ENCODE data around the gene ARHGEF4.
"Not testable (repeated sequence)": the region's sequence is repeated elsewhere in the genome, so short reads cannot be mapped to it uniquely, and the experiment has no call there.

Gene ARHGEF4

DNA sequence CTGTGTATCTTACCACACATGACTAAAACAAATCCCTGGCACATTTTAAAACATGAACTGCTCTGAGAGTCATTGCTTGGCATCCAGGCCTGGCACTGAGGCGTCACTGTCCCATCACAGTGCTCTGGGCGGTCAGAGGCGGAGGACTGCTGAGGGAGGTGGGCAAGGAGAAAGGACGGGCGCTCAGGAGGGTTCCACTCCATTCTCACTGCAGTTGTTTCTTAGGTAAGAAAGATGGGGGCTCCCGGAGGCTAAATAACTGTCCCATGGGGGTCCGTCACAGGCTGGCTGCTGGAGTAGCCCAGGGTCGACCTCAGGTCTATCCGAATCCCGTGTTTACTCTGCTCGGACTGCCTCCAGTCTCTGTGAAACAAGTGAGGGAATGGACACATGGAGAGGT, 139.0 kb downstream of the ARHGEF4 start:
- no peak for DNase-seq (ENCODE audit: low read depth, low spot score)

DNA sequence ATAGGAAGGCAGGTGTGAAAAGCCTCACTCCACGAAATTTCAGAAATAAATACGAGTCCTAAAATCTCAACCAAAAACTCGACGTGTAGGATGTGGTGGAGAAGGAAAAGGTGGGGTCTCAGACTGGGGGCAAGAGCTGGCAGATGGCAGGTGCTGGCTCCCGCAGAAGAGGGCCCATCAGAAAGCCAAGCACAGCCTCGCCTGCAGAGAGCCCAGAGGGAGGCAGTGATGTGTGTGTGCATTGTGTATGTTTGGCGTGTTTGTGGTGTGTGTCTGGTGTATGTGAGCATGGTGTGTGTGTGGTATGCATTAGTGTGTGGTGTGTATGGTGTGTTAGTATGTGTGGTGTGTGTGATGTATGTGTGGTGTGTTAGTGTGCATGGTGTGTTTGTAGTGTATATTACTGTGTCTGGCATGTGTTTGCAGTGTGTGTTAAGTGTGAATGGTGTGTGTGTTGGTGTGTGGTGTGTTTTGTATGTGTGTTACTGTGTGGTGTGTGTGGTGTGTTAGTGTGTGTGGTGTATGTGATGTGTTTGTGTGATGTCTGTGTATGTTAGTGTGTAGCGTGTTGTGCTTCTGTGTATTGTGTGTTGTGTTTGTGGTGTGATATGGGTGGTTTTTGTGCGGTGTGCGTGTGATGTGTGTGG, 140.0 kb downstream of the ARHGEF4 start:
- no peak for DNase-seq (ENCODE audit: low read depth, low spot score)

DNA sequence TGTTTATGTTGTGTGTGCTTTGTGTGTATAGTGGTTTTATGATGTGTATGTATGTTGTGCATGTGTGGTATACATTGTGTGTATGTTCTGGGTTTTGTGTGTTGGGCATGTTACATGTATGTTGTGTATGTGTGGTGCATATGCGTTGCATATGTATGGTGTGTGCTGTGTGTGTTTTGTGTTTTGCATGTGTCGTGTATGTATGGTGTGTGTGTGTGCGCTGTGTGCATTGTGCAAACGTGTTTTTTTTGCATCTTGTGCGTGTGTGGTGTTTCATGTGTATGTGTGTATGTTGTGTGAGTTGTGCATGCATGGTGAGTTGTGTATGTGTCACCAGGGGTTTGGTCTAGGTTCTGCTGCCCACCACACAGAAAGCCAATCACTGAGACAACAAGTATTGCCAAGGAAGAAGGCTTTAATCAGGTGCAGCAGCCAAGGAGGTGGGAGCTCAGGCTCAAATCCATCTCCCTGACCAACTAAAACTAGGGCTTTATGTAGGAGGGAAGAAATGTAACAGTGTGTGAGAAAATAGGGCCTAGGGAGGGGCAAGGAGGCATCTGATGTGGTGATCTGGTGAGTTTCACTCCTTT, 140.8 kb downstream of the ARHGEF4 start:
- DNase-seq (ENCODE audit: low read depth, low spot score): no peak

DNA sequence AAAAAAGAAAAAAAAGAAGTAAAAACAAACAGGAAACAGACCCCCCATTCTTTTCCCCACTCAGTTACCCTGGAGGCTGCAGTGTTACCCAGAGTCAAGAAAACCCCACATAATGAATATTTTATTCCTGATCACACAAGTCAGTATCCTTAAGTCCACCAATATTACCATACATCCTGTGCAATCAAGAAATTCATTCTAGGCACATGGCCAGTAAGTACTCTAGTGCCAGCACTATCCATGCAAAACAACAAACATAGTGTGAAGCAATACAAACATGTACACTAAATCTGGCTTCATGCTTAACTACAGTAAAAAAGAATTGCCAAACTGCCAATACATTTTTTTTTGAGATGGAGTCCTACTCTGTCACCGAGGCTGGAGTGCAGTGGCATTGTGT, 145.0 kb downstream of the ARHGEF4 start:
- no peak for DNase-seq (ENCODE audit: low read depth, low spot score)

DNA sequence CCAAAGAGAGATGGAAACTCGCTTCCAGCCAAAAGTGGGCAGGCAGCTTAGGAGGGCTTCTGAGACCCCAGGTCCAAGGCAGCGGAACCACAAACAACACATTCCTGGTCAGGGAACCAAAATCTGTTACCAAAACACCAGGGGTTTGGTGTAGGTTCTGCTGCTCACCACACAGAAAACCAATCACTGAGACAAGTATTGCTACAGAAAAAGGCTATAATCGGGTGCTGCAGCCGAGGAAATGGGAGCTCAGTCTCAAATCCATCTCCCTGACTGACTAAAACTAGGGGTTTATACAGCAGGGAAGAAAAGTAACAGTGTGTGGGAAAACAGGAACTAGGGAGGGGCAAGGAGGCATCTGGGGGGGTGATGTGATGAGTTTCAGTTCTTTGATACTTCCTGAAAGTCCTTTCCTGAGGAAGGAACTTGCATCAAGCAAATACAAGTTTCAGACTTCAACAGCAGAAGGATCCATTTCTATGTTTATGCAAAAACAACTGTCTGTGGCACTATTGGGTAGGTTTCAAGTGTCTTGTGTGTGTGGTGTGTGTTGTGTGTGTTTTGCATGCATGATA, 148.6 kb downstream of the ARHGEF4 start:
- no peak for DNase-seq (ENCODE audit: low read depth, low spot score)

DNA sequence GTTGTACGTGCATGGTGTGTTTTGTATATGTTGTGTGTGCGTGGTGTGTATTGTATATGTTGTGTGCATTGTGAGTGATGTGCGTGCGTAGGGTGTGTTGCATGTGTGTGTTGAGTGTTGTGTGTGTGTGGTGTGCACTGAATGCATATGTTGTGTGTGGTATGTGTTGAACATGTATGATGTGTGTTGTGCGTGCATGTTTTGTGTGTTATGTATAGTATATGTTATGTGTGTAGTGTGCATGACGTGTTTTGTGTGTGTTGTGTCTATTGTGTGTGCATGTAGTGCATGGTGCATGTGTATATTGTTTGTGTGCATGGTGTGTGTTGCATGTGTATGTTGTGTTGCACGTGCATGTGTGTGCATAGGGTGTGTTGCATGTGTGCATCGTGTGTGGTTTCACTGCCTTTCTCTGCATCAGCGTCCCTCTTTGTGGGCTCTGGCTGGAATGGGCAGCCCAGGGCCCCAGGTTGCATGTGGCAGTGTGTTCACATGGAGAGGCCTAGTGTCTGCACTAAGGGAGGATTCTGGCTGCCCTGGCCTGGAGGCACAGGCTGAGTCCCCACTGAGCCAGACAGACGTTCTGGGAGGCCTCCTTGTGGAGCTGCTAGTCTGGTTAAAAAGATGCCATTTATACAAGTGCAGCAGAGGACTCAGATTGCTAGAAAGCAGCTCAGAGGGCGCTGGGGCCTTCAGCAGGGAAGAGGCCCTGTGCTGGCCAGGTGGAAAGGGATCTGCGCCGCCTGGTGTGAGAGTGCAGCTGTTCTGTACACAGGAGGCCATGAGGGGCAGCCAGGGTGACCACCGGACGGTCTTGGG, 149.3 kb downstream of the ARHGEF4 start:
- no peak for DNase-seq (ENCODE audit: low read depth, low spot score)

DNA sequence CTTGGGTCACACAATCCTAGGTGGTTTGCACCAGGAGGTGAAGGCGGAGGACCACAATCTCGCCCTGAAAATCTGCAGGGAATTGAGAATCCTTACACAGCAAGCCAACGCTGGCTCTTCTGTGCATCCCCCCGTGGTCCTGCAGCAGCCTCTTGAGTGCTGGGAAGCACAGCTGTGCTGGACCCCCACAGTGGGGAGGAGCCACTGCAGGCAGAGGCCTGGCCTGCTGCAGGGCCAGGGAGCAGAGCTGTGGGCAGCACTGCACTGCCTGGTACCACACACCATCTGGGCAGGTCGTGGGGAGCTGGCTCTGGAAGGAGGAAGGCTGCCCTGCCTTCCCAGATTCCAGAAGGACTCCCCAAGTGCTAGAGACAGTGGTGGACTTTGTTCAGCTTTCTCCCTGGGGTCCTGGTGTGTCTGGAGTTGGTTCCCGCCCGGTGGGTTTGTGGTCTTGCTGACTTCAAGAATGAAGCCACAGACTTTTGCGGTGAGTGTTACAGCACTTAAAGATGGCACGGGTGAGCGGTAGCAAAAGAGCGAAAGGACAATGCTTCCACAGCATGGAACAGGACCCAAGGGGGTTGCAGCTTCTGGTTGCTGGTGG, 150.3 kb downstream of the ARHGEF4 start:
- DNase-seq (ENCODE audit: low read depth, low spot score): no peak

DNA sequence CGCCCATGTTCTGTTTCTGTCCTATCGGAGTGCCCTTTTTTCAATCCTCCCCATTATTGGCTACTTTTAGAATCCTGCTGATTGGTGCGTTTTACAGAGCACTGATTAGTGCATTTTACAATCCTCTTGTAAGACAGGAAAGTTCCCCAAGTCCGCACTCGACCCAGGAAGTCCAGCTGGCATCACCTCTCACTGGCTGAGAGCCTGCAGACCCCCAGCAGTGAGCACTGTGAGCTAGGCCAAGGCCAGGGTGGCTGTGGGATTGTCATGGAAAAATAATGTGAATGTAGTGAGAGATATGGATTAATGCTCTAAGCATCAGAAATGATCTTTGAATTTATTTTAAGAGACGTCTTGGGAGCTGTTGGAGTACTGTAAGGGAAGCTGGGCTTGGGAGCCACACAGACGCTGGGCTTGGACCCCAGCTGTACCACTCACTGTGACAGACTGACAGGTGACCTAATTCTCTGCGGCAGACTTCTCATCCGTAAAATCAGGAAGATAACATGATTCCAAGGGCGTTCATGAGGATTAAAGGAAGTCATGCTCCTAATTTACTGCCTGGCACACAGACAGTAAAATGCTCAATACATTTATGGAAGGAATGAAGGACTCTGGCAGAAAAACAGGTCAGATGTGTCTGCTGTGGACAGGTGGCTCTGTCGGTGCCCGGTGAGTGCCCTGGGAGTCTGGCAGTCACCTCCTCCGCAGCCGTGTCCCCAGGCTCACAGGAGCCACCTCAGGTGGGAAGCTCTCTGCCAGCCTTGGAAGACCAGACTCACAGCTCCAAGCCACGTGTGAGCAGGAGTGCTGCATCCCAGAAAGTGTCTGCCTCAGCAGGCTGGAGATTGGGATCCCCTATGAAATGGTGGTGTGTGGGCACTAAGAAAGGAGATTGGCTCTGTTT, 151.1 kb downstream of the ARHGEF4 start:
- DNase-seq (ENCODE audit: low read depth, low spot score): no peak

DNA sequence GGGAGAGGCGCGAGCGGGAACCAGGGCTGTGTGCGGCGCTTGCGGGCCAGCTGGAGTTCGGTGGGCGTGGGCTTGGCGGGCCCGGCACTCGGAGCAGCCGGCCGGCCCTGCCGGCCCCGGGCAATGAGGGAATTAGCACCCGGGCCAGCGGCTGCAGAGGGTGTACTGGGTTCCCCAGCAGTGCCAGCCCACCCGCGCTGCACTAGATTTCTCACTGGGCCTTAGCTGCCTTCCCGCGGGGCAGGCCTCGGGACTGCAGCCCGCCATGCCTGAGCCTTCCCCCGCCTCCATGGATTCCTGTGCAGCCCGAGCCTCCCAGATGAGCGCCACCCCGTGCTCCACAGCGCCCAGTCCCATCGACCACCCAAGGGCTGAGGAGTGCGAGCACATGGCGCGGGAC, 154.7 kb downstream of the ARHGEF4 start:
- DNase-seq (ENCODE audit: low read depth, low spot score): not testable (repeated sequence)

DNA sequence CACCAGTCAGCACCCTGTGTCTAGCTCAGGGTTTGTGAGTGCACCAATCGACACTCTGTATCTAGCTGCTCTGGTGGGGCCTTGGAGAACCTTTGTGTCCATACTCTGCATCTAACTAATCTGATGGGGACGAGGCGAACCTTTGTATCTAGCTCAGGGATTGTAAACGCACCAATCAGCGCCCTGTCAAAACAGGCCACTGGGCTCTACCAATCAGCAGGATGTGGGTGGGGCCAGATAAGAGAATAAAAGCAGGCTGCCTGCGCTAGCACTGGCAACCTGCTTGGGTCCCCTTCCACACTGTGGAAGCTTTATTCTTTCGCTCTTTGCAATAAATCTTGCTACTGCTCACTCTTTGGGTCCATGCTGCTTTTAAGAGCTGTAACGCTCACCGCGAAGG, 155.3 kb downstream of the ARHGEF4 start:
- DNase-seq (ENCODE audit: low read depth, low spot score): not testable (repeated sequence)

DNA sequence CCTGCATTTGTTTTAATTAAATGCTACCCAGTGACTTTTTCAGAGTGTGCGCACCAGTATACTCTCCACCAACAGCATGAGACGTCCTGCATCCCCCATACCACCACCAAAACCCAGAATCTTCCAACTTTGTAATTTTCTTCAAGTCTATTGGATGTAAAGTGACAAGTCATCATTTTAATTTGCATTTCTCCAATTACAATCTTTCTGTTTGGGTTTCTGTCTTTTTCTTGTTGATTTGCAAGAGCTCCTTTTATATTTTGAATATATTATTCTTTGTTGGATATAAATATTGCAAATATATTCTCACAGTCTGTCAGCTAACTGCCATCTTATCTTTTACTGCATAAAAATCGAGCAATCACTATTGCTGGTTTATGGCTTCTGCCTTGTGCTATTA, 160.0 kb downstream of the ARHGEF4 start:
- DNase-seq (ENCODE audit: low read depth, low spot score): no peak

DNA sequence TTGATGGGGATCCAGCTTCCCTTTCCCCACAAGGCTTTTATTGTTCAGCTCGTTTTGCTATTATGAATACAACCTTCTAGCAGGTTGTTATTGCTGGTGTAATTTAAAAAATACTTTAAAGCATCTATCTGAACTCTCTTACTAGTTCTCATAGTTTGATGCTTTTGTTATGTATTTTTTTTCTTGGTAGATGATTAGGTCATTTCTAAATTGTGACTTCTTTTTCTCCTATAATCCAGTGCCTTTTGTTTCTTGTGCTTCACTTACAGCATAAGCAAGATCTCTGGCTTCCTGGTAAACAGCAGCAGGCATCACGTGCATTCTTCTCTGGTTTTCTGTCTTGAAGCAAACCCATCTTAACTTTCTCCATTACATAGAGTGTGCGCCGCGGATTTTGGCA, 160.5 kb downstream of the ARHGEF4 start:
- DNase-seq (ENCODE audit: low read depth, low spot score): no peak

DNA sequence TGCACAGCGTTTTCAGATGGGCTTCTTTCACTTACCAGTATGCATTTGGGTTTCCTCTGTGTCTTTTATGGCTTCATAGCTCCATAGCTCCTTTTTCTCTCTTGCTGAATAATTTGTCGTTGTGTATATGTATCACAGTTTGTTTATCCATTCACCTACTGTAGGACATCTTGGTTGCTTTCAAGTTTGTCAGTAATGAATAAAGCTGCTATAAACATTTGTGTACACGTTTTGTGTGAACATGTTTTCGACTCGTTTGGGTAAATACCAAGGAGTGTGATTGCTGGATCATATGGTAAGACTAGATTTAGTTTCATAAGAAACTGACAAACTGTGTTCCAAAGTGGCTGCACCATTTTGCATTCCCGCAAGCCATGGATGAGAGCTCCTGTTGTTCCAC, 161.8 kb downstream of the ARHGEF4 start:
- no peak for DNase-seq (ENCODE audit: low read depth, low spot score)

DNA sequence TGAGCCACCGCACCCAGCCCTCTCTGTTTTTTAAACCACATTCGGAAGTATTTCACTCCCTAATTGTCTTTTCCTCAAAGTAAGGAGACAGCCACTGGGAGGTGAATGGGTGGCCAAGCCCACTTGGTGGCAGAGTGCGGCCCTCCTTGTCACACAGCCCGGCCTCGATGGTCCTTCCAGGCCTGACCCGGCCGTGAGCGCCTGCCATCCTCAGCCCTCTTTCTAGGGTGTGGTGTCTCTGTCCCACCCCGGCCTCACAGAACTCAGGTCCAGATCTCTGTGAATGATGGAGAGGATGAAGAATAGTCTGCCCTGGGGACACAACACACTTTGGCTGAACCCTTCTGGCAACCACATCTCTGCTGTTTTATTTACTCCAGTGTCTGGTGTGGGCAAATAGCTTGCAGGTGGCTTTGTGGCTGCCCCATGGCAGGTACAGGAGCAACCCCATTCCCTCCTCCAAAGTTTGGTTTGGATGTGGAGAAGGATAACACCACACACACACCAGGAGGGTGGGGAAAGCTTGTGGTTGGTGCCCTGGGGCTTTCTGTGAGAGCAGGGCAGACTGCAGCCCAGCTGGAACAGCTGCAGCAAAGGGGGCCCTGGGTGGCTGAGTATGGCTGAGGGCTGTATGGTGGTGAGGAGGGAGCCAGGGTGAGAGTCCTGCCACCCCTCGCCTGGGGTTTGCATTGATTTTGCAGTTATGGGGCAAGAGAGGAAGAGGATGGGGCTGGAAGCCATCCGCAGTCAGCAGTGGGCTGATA, 167.9 kb downstream of the ARHGEF4 start:
- no peak for DNase-seq (ENCODE audit: low read depth, low spot score)

DNA sequence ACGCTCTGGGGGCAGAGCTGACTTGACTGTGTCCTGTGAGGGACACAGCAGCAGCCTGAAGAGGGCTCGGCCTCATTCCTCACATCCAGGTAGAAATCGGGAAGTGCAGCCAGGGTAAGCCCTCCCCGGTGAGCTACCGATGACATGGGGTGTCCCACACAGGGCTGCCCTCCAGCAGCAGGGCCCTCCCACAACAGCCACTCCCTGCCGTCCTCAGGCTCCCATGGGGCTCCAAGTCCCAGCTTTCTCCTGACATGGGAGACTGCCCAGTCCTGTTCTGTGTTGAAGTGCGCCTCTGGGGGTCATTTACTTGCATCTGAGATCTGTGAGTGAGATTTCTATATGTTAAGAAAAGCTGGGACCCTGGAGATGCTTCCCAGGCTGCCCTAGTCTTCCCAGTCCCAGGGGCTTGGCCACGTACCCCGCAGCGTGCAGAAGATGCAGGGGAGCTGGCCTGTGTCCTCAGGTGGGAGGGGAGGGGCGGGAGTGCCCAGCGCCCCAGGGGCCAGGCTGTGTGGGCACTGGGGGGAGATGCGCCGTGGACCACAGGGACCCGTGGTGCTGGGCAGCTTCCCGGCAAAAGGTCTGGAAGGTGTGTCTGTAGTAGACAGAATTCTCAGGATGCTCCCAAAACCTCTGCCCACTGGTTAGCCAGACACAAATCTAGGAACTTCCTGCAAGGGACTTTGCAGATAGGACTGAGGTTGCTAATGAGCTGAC, 168.7 kb downstream of the ARHGEF4 start:
- no peak for DNase-seq (ENCODE audit: low read depth, low spot score)

DNA sequence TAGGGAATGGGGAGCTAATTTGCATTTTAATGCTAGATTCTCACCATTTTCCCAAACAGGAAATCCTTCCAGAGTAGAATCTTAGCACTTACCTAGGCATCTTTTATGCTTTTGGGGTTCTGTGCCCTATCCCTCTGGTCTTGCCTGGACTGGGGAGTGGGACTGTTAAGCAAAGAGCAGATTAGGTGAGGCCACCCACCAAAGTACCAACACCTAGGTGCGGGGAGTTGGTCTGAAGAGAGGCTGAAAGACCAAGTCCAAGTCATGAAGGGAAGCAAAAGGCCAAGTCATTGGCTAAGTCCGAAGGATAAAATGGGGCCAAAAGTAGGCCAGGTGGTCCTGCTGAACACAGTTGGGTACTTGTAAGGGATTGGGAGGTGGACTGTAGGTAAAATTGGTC, 169.8 kb downstream of the ARHGEF4 start:
- DNase-seq (ENCODE audit: low read depth, low spot score): no peak

DNA sequence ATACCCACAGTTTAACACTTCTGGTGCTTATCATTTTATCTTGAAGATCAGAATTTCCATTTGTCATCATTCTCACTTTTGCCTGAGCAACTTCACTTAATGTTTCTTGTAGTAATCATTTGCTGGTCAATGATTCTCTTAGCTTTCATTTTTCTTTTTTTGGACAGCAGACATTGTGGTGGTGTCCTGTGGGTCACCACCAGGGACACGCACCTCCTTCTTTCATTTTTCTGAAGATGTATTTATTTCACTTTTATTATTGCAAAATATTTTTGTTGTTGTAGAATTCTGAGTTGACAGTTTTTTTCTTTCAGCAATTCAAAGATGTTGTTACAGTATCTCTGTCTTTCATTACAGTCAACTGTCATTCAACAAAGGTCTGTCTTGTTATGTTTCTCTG, 172.3 kb downstream of the ARHGEF4 start:
- DNase-seq (ENCODE audit: low read depth, low spot score): no peak

DNA sequence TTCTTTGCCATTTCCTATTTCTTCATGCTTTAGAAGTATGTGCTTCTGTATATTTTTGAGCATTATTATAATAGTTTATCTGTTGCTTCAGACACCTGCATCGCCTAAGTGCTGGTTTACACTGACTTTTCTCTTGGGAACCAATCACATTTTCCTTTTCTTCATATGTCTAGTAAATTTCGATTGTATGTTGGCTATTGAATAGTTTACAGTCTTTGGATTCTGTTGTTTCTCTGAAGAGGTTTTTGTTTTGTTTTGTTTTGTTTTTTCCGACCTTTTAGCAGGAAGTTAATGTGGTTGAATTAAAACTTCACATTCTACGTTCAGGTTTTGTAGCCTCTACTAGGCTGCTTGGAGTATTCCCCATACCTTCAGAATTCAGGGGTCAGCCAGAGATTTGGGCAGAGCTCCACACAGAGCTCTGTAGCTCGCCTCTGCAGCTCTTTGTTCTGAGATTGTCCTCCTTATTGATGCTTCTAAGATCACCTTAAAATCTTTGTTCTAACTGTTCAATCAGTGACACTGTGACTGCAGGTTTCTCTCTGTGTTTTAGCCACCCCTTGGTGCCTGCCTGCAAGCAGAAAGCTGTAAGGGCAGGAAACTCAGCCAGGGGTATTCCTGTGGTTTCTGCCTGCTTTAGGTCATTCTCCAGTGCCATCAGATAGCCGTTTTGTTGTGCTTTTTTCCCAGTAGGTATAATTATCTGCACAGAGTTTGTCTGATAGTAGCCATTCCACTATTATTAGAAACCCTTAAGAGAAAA, 173.2 kb downstream of the ARHGEF4 start:
- no peak for DNase-seq (ENCODE audit: low read depth, low spot score)

DNA sequence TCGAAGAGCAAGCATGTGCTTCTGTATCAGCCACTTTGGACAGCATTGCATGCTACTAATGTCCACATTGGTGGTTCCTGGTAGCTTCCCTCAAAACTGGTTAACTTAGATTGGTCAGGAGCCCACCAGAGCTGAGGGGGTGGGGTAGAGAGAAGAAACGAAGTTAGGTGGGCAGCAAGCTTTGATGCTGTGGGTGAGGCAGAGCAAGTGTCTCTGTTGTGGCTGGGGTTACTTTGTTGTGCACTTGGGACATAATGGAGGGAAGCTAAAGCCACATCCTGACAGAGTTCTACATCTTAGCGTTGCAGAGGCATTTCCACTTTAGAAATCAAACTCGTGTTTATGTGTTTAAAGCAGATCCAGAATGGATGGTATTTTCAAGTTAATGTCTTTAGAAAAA, 173.9 kb downstream of the ARHGEF4 start:
- DNase-seq (ENCODE audit: low read depth, low spot score): no peak
